AG09319 (cell line): ENCODE data around the gene SNRNP35.
A peak's percentile ranks its signal among the peaks of the same experiment; 100 is the strongest.

Source experiments
- DNase-seq: peaks from one replicate; pipeline ENCODE4 v3.0.0-alpha.2; 2010; ENCODE audit warnings: low read depth; ENCODE audit errors: extremely low read depth
- CTCF ChIP-seq: IDR thresholded peaks from 2 replicates; pipeline ENCODE4 v1.5.1; 2011; ENCODE audit warnings: low read depth, mild to moderate bottlenecking, inconsistent platforms, low read length, moderate library complexity

The SNRNP35 gene

GRCh38 chr12:123465084-123465483 lies 7.1 kb downstream of the SNRNP35 start:
- TF ChIP-seq CTCF: no peak
- DNase-seq: no peak

GRCh38 chr12:123468786-123469185 lies 10.8 kb downstream of the SNRNP35 start:
- DNase-seq: no peak
- no peak for TF ChIP-seq CTCF

- DNase-seq: no peak
- no peak for TF ChIP-seq CTCF
Measured at GRCh38 chr12:123469978-123470377, 12.0 kb downstream of the SNRNP35 start.

- TF ChIP-seq CTCF: no peak
- peak; percentile 49 for DNase-seq
Measured at GRCh38 chr12:123471374-123472068, 13.6 kb downstream of the SNRNP35 start.

- TF ChIP-seq CTCF: no peak
- no peak for DNase-seq
Measured at GRCh38 chr12:123472438-123472849, 14.5 kb downstream of the SNRNP35 start.

- no peak for DNase-seq
Measured at GRCh38 chr12:123474485-123475245, 16.7 kb downstream of the SNRNP35 start.

More at GRCh38 chr12:123474485-123475245, 16.7 kb downstream of the SNRNP35 start:
- TF ChIP-seq CTCF: no peak
